ENCODE measurements around the gene CBX5. TPM values are rescaled to one million over a fixed set of nuclear protein-coding genes. Genes with fewer than 3 reads are reported as not detected.
A peak's percentile ranks its signal among the peaks of the same experiment; 100 is the strongest.

CBX5 gene
- total RNA-seq, 1 experiment from 2014 or later, result 130 TPM

DNA sequence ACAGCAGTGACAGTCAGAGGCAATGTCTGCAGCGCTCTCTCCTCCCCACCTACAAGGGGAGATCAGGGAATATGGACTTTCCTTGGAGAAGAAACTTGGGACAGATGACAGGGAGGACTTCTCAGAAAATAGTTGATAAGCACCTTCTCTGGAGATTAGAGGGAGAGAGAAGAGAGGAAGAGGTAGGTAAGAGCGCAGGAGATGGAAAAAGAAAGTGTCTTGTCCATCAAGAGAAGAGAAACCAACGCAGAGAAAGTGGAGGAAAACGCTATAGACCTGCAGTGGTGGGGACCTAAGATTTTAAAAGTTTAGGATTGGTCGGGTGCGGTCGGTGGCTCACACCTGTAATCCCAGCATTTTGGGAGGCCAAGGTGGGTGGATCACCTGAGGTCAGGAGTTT is 75.6 kb downstream of the CBX5 start:
- intact Hi-C loops (cut with micrococcal nuclease; ENCODE audit: unreplicated experiment), result no loop called here
- Histone ChIP-seq H3K4me1 (ENCODE audit: control insufficient read depth, insufficient read depth, low read length) (peaks cover 14% of the 10 kb centered on the region), H3K27ac (ENCODE audit: low read length) (no peak overlapping the region), H3K27me3 (ENCODE audit: control insufficient read depth, insufficient read depth, low read length) (no peaks in the 10 kb centered on the region), H3K36me3 (ENCODE audit: control insufficient read depth, insufficient read depth, low read length) (no peaks in the 10 kb centered on the region), H3K4me3 (ENCODE audit: low read depth in 2 of 2, low read length in 2 of 2) (no peak overlapping the region), H3K9me3 (ENCODE audit: control insufficient read depth, insufficient read depth, low read depth, low read length) (no peaks in the 10 kb centered on the region)
- CTCF ChIA-PET, result interaction anchor here (0.6 kb wide), 1 partner anchor 198 kb away, joined by 3 read pairs; no protein-coding TSS in a partner anchor
- in situ Hi-C loops (cut with HindIII; ENCODE audit: low pct_unique_long_range_greater_than_20kb, low sequenced_read_pairs), result no loop called here
- TF ChIP-seq, protein P1, sequence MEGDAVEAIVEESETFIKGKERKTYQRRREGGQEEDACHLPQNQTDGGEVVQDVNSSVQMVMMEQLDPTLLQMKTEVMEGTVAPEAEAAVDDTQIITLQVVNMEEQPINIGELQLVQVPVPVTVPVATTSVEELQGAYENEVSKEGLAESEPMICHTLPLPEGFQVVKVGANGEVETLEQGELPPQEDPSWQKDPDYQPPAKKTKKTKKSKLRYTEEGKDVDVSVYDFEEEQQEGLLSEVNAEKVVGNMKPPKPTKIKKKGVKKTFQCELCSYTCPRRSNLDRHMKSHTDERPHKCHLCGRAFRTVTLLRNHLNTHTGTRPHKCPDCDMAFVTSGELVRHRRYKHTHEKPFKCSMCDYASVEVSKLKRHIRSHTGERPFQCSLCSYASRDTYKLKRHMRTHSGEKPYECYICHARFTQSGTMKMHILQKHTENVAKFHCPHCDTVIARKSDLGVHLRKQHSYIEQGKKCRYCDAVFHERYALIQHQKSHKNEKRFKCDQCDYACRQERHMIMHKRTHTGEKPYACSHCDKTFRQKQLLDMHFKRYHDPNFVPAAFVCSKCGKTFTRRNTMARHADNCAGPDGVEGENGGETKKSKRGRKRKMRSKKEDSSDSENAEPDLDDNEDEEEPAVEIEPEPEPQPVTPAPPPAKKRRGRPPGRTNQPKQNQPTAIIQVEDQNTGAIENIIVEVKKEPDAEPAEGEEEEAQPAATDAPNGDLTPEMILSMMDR (IDR thresholded peaks at IDR 0.05), result no peak
- TF ChIP-seq TCF7L2 (IDR thresholded peaks at IDR 0.05; ENCODE audit: low read depth, low read length) (no peak), POLR2AphosphoS5 (IDR thresholded peaks at IDR 0.05; ENCODE audit: low read depth, low read length) (no peak), SIN3A (IDR thresholded peaks at IDR 0.05; ENCODE audit: borderline replicate concordance, insufficient read depth, low read depth, low read length) (no peak)
- TF ChIP-seq, protein P2, sequence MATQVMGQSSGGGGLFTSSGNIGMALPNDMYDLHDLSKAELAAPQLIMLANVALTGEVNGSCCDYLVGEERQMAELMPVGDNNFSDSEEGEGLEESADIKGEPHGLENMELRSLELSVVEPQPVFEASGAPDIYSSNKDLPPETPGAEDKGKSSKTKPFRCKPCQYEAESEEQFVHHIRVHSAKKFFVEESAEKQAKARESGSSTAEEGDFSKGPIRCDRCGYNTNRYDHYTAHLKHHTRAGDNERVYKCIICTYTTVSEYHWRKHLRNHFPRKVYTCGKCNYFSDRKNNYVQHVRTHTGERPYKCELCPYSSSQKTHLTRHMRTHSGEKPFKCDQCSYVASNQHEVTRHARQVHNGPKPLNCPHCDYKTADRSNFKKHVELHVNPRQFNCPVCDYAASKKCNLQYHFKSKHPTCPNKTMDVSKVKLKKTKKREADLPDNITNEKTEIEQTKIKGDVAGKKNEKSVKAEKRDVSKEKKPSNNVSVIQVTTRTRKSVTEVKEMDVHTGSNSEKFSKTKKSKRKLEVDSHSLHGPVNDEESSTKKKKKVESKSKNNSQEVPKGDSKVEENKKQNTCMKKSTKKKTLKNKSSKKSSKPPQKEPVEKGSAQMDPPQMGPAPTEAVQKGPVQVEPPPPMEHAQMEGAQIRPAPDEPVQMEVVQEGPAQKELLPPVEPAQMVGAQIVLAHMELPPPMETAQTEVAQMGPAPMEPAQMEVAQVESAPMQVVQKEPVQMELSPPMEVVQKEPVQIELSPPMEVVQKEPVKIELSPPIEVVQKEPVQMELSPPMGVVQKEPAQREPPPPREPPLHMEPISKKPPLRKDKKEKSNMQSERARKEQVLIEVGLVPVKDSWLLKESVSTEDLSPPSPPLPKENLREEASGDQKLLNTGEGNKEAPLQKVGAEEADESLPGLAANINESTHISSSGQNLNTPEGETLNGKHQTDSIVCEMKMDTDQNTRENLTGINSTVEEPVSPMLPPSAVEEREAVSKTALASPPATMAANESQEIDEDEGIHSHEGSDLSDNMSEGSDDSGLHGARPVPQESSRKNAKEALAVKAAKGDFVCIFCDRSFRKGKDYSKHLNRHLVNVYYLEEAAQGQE (IDR thresholded peaks at IDR 0.05; ENCODE audit: insufficient read depth in 1 of 2, low read depth in 2 of 2, low read length in 1 of 2), result no peak
- POLR2A ChIA-PET, result no interaction called here
- ATAC-seq (no peak), DNase-seq (ENCODE audit: low read depth, low spot score) (no peak)
- no TSS peak for BruUV-seq (replicated peaks)

DNA sequence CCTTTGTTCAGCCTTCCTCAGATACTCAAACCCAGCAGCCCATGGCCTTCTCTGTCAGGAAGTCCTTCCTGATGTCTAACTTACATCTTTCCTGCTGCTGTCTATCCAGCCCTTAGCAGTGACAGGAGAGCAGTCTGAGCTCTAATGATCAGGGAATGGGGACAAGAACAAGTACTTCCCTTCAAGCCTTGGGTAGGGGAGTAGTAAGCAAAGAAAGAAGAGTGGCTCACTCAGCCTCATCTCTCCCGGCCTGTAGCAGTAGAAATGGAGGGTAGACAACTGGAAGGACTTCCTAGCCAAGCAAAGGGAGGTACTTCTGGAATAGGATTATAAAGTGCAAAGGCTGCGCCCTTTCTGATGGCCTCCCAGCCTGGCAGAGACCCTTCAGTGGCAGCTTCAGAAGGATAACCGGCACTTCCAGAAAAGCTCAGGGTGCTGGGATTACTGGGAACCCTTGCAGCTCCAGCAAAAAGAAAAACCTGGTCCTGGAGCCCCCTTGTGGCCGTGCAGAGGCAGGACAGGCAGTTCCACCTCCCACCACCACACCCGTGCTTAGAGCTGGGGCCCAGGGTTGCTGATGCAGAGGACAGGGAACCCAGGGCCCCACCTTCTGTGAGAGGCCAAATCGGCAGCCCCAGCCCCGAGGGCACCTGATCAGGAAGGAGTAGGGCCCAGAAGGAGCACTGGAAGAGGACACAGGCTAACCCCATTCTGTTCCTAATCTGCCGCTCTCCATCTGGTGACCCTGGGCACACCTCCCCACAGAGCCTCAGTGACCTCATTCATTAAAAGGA is 78.7 kb downstream of the CBX5 start:
- no peak for TF ChIP-seq POLR2AphosphoS5 (IDR thresholded peaks at IDR 0.05; ENCODE audit: low read depth, low read length)
- TF ChIP-seq, protein P1 (IDR thresholded peaks at IDR 0.05), result peak; percentile 98
- ATAC-seq, result peak; percentile 95
- in situ Hi-C loops (cut with HindIII; ENCODE audit: low pct_unique_long_range_greater_than_20kb, low sequenced_read_pairs) (no loop called here), intact Hi-C loops (cut with micrococcal nuclease; ENCODE audit: unreplicated experiment) (loop anchor here (1.0 to 2.0 kb wide), 2 partner anchors 168 to 195 kb away; partner anchors contain the start of gene HOXC5)
- Histone ChIP-seq H3K4me3 (ENCODE audit: low read depth in 2 of 2, low read length in 2 of 2) (no peak overlapping the region), H3K27ac (ENCODE audit: low read length) (peak overlapping the region; percentile 5; the same call in 1 of the 2 replicates), H3K36me3 (ENCODE audit: control insufficient read depth, insufficient read depth, low read length) (no peaks in the 10 kb centered on the region), H3K4me1 (ENCODE audit: control insufficient read depth, insufficient read depth, low read length) (peaks cover 11% of the 10 kb centered on the region; the same call in 1 of the 2 replicates), H3K27me3 (ENCODE audit: control insufficient read depth, insufficient read depth, low read length) (no peaks in the 10 kb centered on the region), H3K9me3 (ENCODE audit: control insufficient read depth, insufficient read depth, low read depth, low read length) (no peaks in the 10 kb centered on the region)
- ChIA-PET POLR2A (interaction anchor here (0.5 kb wide), 1 partner anchor 470 kb away, joined by 3 read pairs; no protein-coding TSS in a partner anchor), CTCF (interaction anchor here (0.6 to 2.8 kb wide), 14 partner anchors 9 to 605 kb away, joined by 3 to 24 read pairs (median 4); partner anchors contain the start of genes HOXC10, HOXC5, HOXC8 and SMUG1)
- no TSS peak for BruUV-seq (replicated peaks)
- no peak for DNase-seq (ENCODE audit: low read depth, low spot score)
